Body of pancreas (tissue), 4 donors: ENCODE data around the gene MAP1S. TPM values are rescaled to one million over a fixed set of nuclear protein-coding genes. Genes with fewer than 3 reads are reported as not detected.
A peak's percentile ranks its signal among the peaks of the same experiment; 100 is the strongest.

Source experiments
- ATAC-seq: fragments of 150-250 bp; one replicate; pipeline ENCODE4 v1.9.1; 2016
- DNase-seq, 4 donors: peaks; one replicate each; pipeline ENCODE4 v3.0.0-alpha.2; 2019
- H3K27ac ChIP-seq, 4 donors: fragments of 200-600 bp; sonication (generic); 1 replicate in 3 of 4; 2 replicates in 1 of 4; pipeline versions ENCODE4 v1.5.1 to v1.6.1; 2016 to 2019; ENCODE audit warnings: mild to moderate bottlenecking in 1 of 4, mixed read lengths in 1 of 4, moderate library complexity in 1 of 4
- H3K27me3 ChIP-seq, 2 donors: fragments of 200-600 bp; sonication (generic); one replicate each; pipeline ENCODE4 v1.6.0; 2016; ENCODE audit warnings: mild to moderate bottlenecking in 1 of 2
- H3K36me3 ChIP-seq, 2 donors: fragments of 200-600 bp; sonication (generic); replicated peaks in 1 of 2; 2 replicates each; pipeline ENCODE4 v1.5.1; 2016; ENCODE audit warnings: low read depth in 2 of 2; ENCODE audit not compliant: insufficient read depth in 1 of 2
- H3K4me1 ChIP-seq: fragments of 200-600 bp; sonication (generic); one replicate; pipeline ENCODE4 v1.6.0; 2016
- H3K4me3 ChIP-seq, 2 donors: fragments of 200-600 bp; sonication (generic); 1 replicate in 1 of 2; 2 replicates in 1 of 2; pipeline ENCODE4 v1.5.1; 2016 to 2019
- H3K9me3 ChIP-seq, 3 donors: fragments of 200-600 bp; sonication (generic); 1 replicate in 2 of 3; 2 replicates in 1 of 3; pipeline ENCODE4 v1.5.1; 2016
- CTCF ChIP-seq, 7 experiments: fragments of 450-650 bp in 4 of 7; fragments of 200-600 bp in 3 of 7; sonication (generic) in 3 of 7; IDR thresholded peaks; one replicate each; pipeline ENCODE4 v1.5.1; 2016 to 2019; ENCODE audit warnings: antibody characterized with exemption in 7 of 7
- POLR2A ChIP-seq, 3 donors: fragments of 450-650 bp; IDR thresholded peaks; one replicate each; pipeline ENCODE4 v1.6.1; 2016; ENCODE audit warnings: antibody characterized with exemption in 3 of 3, mild to moderate bottlenecking in 2 of 3
- WGBS, 2 donors: methylation state at CpG; one replicate each; pipeline ENCODE4 v1.1.5; 2017; 5-methylcytosine and 5-hydroxymethylcytosine counted together
- intact Hi-C: fragments of 100-400 bp; cut with DNase I; formaldehyde crosslinking; loops from one replicate; pipeline ENCODE4 v1.15.1; 2023
- total RNA-seq, 2 donors: library from RNA; depleted of rRNA; stranded (reverse); fragments of >200 nt; gene quantifications; one replicate each; pipeline ENCODE4 v1.1.0, GENCODE V29; 2016

MAP1S gene
- total RNA-seq, 2 donors from 2014 or later: 37.1 to 53.4 TPM

- intact Hi-C loops: no loop called here
- ATAC-seq (no peak), DNase-seq (no peak)
- Histone ChIP-seq H3K36me3 (no peaks in the 10 kb centered on the region), H3K4me3 (no peak overlapping the region), H3K4me1 (peaks cover 3% of the 10 kb centered on the region), H3K9me3 (no peaks in the 10 kb centered on the region), H3K27me3 (peaks cover 0 to 14% of the 10 kb centered on the region in 2 donors), H3K27ac (no peak overlapping the region)
- TF ChIP-seq POLR2A (IDR thresholded peaks at IDR 0.05) (no peak), CTCF (IDR thresholded peaks at IDR 0.05) (no peak)
- 53 to 64% methylated on average over 2 of the region's 2 CpGs for WGBS, 2 donors
Measured at GRCh38 chr19:17677002-17677401, 42.3 kb upstream of the MAP1S start.

GRCh38 chr19:17678836-17679235 is 40.4 kb upstream of the MAP1S start:
- Histone ChIP-seq H3K4me3 (no peak overlapping the region), H3K27me3 (peaks cover 0 to 14% of the 10 kb centered on the region in 2 donors), H3K4me1 (peaks cover 3% of the 10 kb centered on the region), H3K9me3 (no peaks in the 10 kb centered on the region), H3K27ac (no peak overlapping the region), H3K36me3 (no peaks in the 10 kb centered on the region)
- no peak for ATAC-seq
- intact Hi-C loops: no loop called here
- no peak for DNase-seq
- TF ChIP-seq CTCF (IDR thresholded peaks at IDR 0.05) (no peak), POLR2A (IDR thresholded peaks at IDR 0.05) (no peak)
- 58 to 60% methylated on average over 4 of the region's 4 CpGs for WGBS, 2 donors

- no peak for ATAC-seq
- 7 to 9% methylated on average over 14 of the region's 14 CpGs for WGBS, 2 donors
Measured at GRCh38 chr19:17679526-17680229, 39.6 kb upstream of the MAP1S start.

GRCh38 chr19:17680230-17680722 is 39.0 kb upstream of the MAP1S start:
- Histone ChIP-seq H3K4me1 (peaks cover 3% of the 10 kb centered on the region), H3K4me3 (no peak overlapping the region), H3K27me3 (peaks cover 0 to 14% of the 10 kb centered on the region in 2 donors), H3K9me3 (no peaks in the 10 kb centered on the region), H3K27ac (peak overlapping the region in 1 of 4 donors; percentile 57), H3K36me3 (no peaks in the 10 kb centered on the region)
- TF ChIP-seq POLR2A (IDR thresholded peaks at IDR 0.05) (no peak), CTCF (IDR thresholded peaks at IDR 0.05) (no peak)
- 6 to 14% methylated on average over 7 to 34 of the region's 38 CpGs for WGBS, 2 donors
- DNase-seq (peak; percentile 19 to 71 (median 56)), ATAC-seq (peak; percentile 68)
- intact Hi-C loops: no loop called here

More at GRCh38 chr19:17679526-17680229, 39.6 kb upstream of the MAP1S start:
- no peak for DNase-seq
- no peaks in the 10 kb centered on the region for H3K9me3 ChIP-seq
- no peak overlapping the region for H3K4me3 ChIP-seq
- H3K27ac ChIP-seq: peak overlapping the region in 1 of 4 donors; percentile 57
- H3K4me1 ChIP-seq: peaks cover 3% of the 10 kb centered on the region
- intact Hi-C loops: no loop called here
- H3K36me3 ChIP-seq: no peaks in the 10 kb centered on the region
- H3K27me3 ChIP-seq: peaks cover 0 to 14% of the 10 kb centered on the region in 2 donors
- no peak for TF ChIP-seq POLR2A (IDR thresholded peaks at IDR 0.05)
- TF ChIP-seq CTCF (IDR thresholded peaks at IDR 0.05): no peak
